ENCODE data around the gene C1QTNF6.

GRCh38 chr22:37166675-37167066, 21.4 kb downstream of the C1QTNF6 start:
- TF ChIP-seq POLR2A (IDR thresholded peaks at IDR 0.05) (no peak), CTCF (IDR thresholded peaks at IDR 0.05) (peak; percentile 78 to 92 (median 82))

All from thyroid gland (tissue), 4 donors.